ENCODE data around the gene CLEC18C.
"Not testable (repeated sequence)": the region's sequence is repeated elsewhere in the genome, so short reads cannot be mapped to it uniquely, and the experiment has no call there.

Gene CLEC18C

DNA sequence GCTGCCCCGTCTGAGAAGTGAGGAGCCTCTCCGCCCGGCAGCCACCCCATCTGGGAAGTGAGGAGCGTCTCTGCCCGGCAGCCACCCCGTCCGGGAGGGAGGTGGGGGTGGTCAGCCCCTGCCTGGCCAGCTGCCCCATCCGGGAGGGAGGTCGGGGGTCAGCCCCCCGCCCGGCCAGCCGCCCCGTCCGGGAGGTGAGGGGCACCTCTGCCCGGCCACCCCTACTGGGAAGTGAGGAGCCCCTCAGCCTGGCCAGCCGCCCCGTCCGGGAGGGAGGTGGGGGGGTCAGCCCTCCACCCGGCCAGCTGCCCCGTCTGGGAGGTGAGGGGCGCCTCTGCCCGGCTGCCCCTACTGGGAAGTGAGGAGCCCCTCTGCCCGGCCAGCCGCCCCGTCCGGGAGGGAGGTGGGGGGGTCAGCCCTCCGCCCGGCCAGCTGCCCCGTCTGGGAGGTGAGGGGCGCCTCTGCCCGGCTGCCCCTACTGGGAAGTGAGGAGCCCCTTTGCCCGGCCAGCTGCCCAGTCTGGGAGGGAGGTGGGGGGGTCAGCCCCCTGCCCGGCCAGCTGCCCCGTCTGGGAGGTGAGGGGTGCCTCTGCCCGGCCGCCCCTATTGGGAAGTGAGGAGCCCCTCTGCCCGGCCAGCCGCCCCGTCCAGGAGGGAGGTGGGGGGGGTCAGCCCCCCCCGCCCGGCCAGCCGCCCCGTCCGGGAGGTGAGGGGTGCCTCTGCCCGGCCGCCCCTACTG, 31.2 kb downstream of the CLEC18C start:
- not testable (repeated sequence) for H3K27ac ChIP-seq (ENCODE audit: low read depth, low read length, poor library complexity, severe bottlenecking); H3K27me3 ChIP-seq (ENCODE audit: insufficient read depth, low read length); H4K20me1 ChIP-seq (ENCODE audit: insufficient read depth, low read length); H3K9me2 ChIP-seq (ENCODE audit: low read depth, low read length); H3F3A ChIP-seq (ENCODE audit: insufficient read depth, low read length); H3K9me3 ChIP-seq (ENCODE audit: low read length); H3K4me2 ChIP-seq (ENCODE audit: low read length); H2AFZ ChIP-seq (ENCODE audit: low read length); H3K36me3 ChIP-seq (ENCODE audit: insufficient read depth, low read length); H3K4me3 ChIP-seq (ENCODE audit: low read depth, low read length, poor library complexity, severe bottlenecking); H3K4me1 ChIP-seq (ENCODE audit: insufficient read depth, low read length, severe bottlenecking); H3K9ac ChIP-seq (ENCODE audit: low read length); H3K79me2 ChIP-seq (ENCODE audit: insufficient read depth, low read length)

DNA sequence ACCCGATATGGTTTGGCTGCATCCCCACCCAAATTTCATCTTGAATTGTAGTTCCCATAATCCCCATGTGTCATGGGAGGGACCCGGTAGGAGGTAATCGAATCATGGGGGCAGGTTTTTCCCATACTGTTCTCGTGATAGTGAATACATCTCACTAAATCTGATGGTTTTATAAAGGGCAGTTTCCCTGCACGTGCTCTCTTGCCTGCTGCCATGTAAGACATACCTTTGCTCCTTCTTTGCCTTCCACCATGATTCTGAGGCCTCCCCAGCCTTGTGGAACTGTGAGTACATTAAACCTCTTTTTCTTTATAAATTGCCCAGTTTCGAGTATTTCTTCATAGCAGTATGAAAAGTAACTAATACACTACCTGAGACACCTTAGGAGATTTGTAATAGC, 32.8 kb downstream of the CLEC18C start:
- H3K4me2 ChIP-seq (ENCODE audit: low read length); H3K27me3 ChIP-seq (ENCODE audit: insufficient read depth, low read length); H3K9ac ChIP-seq (ENCODE audit: low read length); H3K9me2 ChIP-seq (ENCODE audit: low read depth, low read length); H3K79me2 ChIP-seq (ENCODE audit: insufficient read depth, low read length); H4K20me1 ChIP-seq (ENCODE audit: insufficient read depth, low read length); H3K9me3 ChIP-seq (ENCODE audit: low read length); H3K4me3 ChIP-seq (ENCODE audit: low read depth, low read length, poor library complexity, severe bottlenecking); H2AFZ ChIP-seq (ENCODE audit: low read length); H3K27ac ChIP-seq (ENCODE audit: low read depth, low read length, poor library complexity, severe bottlenecking); H3K4me1 ChIP-seq (ENCODE audit: insufficient read depth, low read length, severe bottlenecking); H3F3A ChIP-seq (ENCODE audit: insufficient read depth, low read length): not testable (repeated sequence)
- H3K36me3 ChIP-seq (ENCODE audit: insufficient read depth, low read length), result peaks cover 14% of the 10 kb centered on the region

DNA sequence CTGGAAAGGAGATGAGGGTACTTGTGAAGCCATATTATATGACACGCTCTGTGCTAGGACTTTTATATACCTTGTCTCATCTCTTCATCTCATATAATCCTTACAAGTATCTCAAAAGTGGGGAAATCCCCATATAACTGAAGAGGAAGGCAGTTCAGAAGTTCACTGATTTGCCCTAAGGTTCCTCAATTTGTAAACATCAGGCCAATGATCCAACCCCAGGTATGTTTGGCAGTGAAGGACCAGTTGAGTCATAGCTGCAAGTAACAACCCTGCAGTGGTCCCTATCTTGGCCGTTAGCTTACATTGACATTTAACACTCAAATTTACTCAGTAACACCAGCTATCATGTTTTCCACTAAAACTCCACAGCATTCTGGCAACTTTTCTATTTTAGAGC, 45.0 kb downstream of the CLEC18C start:
- not testable (repeated sequence) for H3K9ac ChIP-seq (ENCODE audit: low read length); H3K9me2 ChIP-seq (ENCODE audit: low read depth, low read length); H4K20me1 ChIP-seq (ENCODE audit: insufficient read depth, low read length); H3K4me2 ChIP-seq (ENCODE audit: low read length); H3K9me3 ChIP-seq (ENCODE audit: low read length); H2AFZ ChIP-seq (ENCODE audit: low read length); H3K4me3 ChIP-seq (ENCODE audit: low read depth, low read length, poor library complexity, severe bottlenecking); H3K79me2 ChIP-seq (ENCODE audit: insufficient read depth, low read length); H3K27ac ChIP-seq (ENCODE audit: low read depth, low read length, poor library complexity, severe bottlenecking); H3K4me1 ChIP-seq (ENCODE audit: insufficient read depth, low read length, severe bottlenecking); H3K27me3 ChIP-seq (ENCODE audit: insufficient read depth, low read length); H3F3A ChIP-seq (ENCODE audit: insufficient read depth, low read length)
- H3K36me3 ChIP-seq (ENCODE audit: insufficient read depth, low read length), result peaks cover 18% of the 10 kb centered on the region

DNA sequence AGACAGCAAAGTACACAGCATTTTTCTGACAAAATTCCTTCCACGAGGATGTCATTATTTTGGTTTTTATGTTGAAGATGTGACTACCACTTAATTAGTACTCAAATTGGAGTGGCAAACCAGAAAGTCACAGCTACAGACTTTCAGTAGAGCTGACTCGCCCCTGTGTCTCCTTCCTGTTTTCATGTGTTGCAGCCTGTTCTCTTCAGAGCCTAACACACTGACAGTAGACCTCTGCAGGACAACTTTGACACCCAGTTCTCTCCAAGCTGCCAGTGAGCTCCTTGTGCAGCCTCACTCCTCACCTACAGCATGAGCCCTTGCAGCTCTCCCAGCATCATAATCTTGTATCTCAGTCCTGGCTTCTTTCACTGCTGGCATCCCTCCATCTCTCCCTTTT, 49.0 kb downstream of the CLEC18C start:
- H3K4me3 ChIP-seq (ENCODE audit: low read depth, low read length, poor library complexity, severe bottlenecking); H3K4me2 ChIP-seq (ENCODE audit: low read length); H3K79me2 ChIP-seq (ENCODE audit: insufficient read depth, low read length); H3K9ac ChIP-seq (ENCODE audit: low read length); H3K4me1 ChIP-seq (ENCODE audit: insufficient read depth, low read length, severe bottlenecking); H3K27me3 ChIP-seq (ENCODE audit: insufficient read depth, low read length); H2AFZ ChIP-seq (ENCODE audit: low read length); H3K9me2 ChIP-seq (ENCODE audit: low read depth, low read length); H3F3A ChIP-seq (ENCODE audit: insufficient read depth, low read length); H4K20me1 ChIP-seq (ENCODE audit: insufficient read depth, low read length); H3K9me3 ChIP-seq (ENCODE audit: low read length); H3K27ac ChIP-seq (ENCODE audit: low read depth, low read length, poor library complexity, severe bottlenecking): not testable (repeated sequence)
- H3K36me3 ChIP-seq (ENCODE audit: insufficient read depth, low read length), result peaks cover 28% of the 10 kb centered on the region

DNA sequence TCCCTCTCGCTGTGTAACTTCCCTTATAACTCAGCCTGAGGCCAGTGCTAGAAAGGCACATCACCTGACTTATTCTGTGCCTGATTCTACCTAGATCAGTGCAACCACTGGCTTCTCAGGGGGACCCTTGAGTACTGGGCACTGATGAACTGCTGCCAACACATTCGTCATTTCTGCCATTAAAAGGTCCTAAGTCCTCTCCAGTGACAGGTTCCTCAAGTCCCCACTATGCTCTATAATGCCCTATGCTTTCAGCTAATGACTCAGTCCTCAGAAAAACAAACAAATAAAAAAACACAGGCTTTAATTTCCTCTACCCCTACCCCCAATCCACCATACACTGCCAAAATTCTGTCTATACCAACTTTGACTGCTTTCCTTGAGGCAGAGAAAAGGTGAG, 49.6 kb downstream of the CLEC18C start:
- H3K4me1 ChIP-seq (ENCODE audit: insufficient read depth, low read length, severe bottlenecking); H3K27me3 ChIP-seq (ENCODE audit: insufficient read depth, low read length); H3K9me3 ChIP-seq (ENCODE audit: low read length); H4K20me1 ChIP-seq (ENCODE audit: insufficient read depth, low read length); H3F3A ChIP-seq (ENCODE audit: insufficient read depth, low read length); H3K9ac ChIP-seq (ENCODE audit: low read length); H3K4me3 ChIP-seq (ENCODE audit: low read depth, low read length, poor library complexity, severe bottlenecking); H2AFZ ChIP-seq (ENCODE audit: low read length); H3K4me2 ChIP-seq (ENCODE audit: low read length); H3K9me2 ChIP-seq (ENCODE audit: low read depth, low read length); H3K27ac ChIP-seq (ENCODE audit: low read depth, low read length, poor library complexity, severe bottlenecking); H3K79me2 ChIP-seq (ENCODE audit: insufficient read depth, low read length): not testable (repeated sequence)
- peaks cover 28% of the 10 kb centered on the region for H3K36me3 ChIP-seq (ENCODE audit: insufficient read depth, low read length)

DNA sequence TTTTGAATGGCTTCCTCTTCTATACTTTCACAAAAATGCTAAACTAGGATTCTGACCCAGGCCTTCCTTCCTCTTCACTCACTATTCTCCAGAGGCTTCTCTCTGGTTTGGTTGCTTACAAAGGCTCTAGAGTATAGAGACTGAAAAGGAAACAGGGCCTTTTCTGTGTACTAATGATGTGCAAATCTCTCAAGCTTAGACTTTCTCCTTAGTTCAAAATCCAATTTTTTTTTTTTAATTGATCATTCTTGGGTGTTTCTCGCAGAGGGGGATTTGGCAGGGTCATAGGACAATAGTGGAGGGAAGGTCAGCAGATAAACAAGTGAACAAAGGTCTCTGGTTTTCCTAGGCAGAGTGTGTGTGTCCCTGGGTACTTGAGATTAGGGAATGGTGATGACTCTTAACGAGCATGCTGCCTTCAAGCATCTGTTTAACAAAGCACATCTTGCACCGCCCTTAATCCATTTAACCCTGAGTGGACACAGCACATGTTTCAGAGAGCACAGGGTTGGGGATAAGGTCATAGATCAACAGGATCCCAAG, 50.5 kb downstream of the CLEC18C start:
- H3K4me2 ChIP-seq (ENCODE audit: low read length), result not testable (repeated sequence)

DNA sequence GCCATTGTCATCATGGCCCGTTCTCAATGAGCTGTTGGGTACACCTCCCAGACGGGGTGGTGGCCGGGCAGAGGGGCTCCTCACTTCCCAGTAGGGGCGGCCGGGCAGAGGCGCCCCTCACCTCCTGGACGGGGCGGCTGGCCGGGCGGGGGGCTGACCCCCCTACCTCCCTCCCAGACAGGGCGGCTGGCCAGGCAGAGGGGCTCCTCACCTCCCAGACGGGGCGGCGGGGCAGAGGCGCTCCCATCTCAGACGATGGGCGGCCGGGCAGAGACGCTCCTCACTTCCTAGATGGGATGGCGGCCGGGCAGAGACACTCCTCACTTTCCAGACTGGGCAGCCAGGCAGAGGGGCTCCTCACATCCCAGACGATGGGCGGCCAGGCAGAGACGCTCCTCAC, 51.1 kb downstream of the CLEC18C start:
- not testable (repeated sequence) for H3K27me3 ChIP-seq (ENCODE audit: insufficient read depth, low read length); H4K20me1 ChIP-seq (ENCODE audit: insufficient read depth, low read length); H2AFZ ChIP-seq (ENCODE audit: low read length); H3K4me2 ChIP-seq (ENCODE audit: low read length); H3K9me3 ChIP-seq (ENCODE audit: low read length); H3K9me2 ChIP-seq (ENCODE audit: low read depth, low read length); H3K4me3 ChIP-seq (ENCODE audit: low read depth, low read length, poor library complexity, severe bottlenecking); H3K27ac ChIP-seq (ENCODE audit: low read depth, low read length, poor library complexity, severe bottlenecking); H3K79me2 ChIP-seq (ENCODE audit: insufficient read depth, low read length); H3K4me1 ChIP-seq (ENCODE audit: insufficient read depth, low read length, severe bottlenecking); H3K9ac ChIP-seq (ENCODE audit: low read length); H3F3A ChIP-seq (ENCODE audit: insufficient read depth, low read length)
- peaks cover 29% of the 10 kb centered on the region for H3K36me3 ChIP-seq (ENCODE audit: insufficient read depth, low read length)

More for the DNA sequence above, 50.5 kb downstream of the CLEC18C start:
- H3K79me2 ChIP-seq (ENCODE audit: insufficient read depth, low read length); H2AFZ ChIP-seq (ENCODE audit: low read length); H3K27me3 ChIP-seq (ENCODE audit: insufficient read depth, low read length); H3K4me3 ChIP-seq (ENCODE audit: low read depth, low read length, poor library complexity, severe bottlenecking); H3K9me3 ChIP-seq (ENCODE audit: low read length); H3F3A ChIP-seq (ENCODE audit: insufficient read depth, low read length); H4K20me1 ChIP-seq (ENCODE audit: insufficient read depth, low read length); H3K9ac ChIP-seq (ENCODE audit: low read length); H3K4me1 ChIP-seq (ENCODE audit: insufficient read depth, low read length, severe bottlenecking); H3K9me2 ChIP-seq (ENCODE audit: low read depth, low read length); H3K27ac ChIP-seq (ENCODE audit: low read depth, low read length, poor library complexity, severe bottlenecking): not testable (repeated sequence)
- H3K36me3 ChIP-seq (ENCODE audit: insufficient read depth, low read length), result peaks cover 29% of the 10 kb centered on the region

DNA sequence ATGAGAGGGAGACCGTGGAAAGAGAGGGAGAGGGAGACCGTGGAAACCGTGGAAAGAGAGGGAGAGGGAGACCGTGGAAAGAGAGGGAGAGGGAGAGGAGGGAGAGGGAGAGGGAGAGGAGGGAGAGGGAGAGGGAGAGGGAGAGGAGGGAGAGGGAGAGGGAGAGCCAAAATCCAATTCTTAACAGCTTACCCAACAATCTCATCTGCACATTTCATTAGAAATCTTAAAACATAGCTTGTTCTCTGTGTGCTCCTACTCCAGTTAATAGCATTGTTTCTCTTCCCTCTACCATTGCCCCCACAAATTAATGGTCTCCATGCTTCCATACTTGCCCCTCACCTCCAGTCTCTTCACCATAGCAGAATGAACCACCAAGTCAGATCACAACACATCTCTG, 51.8 kb downstream of the CLEC18C start:
- not testable (repeated sequence) for H3K79me2 ChIP-seq (ENCODE audit: insufficient read depth, low read length); H3K9ac ChIP-seq (ENCODE audit: low read length); H3K4me2 ChIP-seq (ENCODE audit: low read length); H3K9me3 ChIP-seq (ENCODE audit: low read length); H3F3A ChIP-seq (ENCODE audit: insufficient read depth, low read length); H3K4me1 ChIP-seq (ENCODE audit: insufficient read depth, low read length, severe bottlenecking); H3K9me2 ChIP-seq (ENCODE audit: low read depth, low read length); H3K27me3 ChIP-seq (ENCODE audit: insufficient read depth, low read length); H2AFZ ChIP-seq (ENCODE audit: low read length); H3K4me3 ChIP-seq (ENCODE audit: low read depth, low read length, poor library complexity, severe bottlenecking); H4K20me1 ChIP-seq (ENCODE audit: insufficient read depth, low read length); H3K27ac ChIP-seq (ENCODE audit: low read depth, low read length, poor library complexity, severe bottlenecking)
- peaks cover 24% of the 10 kb centered on the region for H3K36me3 ChIP-seq (ENCODE audit: insufficient read depth, low read length)

All from OCI-LY1 (cell line).